Stimulated activated CD4-positive, alpha-beta T cell treated with anti-CD3 and anti-CD28 coated beads, Interleukin-15, amount 100 ng/mL, for 24 hours (primary cell): ENCODE results near the gene APOBEC3G.

Experiments
- DNase-seq: peaks from one replicate; pipeline ENCODE4 v3.0.0-alpha.2; 2020

APOBEC3G gene

DNA sequence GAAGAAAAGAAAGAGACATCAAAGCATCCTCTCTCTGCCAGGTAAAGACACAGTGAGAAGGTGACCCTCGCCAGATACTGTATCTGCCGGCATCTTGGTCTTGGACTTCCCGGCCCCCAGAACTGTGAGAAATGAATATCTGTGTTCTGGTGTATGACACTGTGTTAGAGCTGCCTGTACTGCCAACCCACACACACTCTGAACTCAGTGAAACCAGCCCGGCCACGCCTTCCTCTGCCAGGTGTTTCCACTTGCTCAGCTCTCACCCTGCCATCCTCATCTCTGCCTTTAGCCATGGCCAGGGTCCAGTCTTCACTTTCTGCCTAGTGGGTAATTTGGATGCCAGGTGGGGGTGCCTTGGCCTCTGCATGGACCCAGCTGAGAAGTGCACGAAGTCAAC, 51.4 kb downstream of the APOBEC3G start:
- DNase-seq = no peak

DNA sequence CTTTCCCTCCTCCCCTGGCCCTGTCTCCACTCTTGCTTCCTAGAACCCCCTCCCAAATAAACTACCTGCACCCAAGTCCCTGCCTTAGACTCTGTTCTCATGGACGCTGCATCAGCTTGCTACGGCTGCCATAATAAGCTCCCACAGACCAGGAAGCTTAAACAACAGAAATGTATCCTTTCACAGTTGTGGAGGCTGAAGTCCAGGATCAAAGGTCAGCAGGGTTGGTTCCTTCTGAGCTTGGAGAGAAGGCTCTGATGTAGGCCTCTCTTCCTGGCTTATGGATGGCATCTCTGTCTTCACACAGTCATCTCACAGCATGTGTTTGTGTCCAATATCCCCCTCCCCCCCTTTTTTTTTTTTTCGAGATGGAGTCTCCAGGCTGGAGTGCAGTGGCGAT, 52.0 kb downstream of the APOBEC3G start:
- no peak for DNase-seq

DNA sequence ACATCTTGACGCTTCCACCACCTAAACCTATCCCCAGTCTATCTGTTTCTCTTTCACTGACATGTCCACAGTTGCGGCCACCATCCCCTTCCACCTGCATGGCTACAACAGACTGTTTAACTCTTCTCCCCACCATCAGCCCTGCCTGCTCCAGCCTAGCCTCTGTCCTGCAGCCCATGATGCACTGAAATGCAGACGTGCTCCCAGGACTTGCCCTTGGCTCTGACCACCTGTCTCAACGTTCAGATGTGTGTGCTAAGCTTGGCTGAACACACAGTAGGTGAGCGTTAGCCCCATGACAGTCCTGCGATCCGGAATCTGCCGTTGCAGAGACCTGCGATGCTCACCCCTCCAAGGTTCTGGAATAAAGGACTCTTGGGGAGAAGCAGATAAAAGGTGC, 52.7 kb downstream of the APOBEC3G start:
- DNase-seq = no peak

DNA sequence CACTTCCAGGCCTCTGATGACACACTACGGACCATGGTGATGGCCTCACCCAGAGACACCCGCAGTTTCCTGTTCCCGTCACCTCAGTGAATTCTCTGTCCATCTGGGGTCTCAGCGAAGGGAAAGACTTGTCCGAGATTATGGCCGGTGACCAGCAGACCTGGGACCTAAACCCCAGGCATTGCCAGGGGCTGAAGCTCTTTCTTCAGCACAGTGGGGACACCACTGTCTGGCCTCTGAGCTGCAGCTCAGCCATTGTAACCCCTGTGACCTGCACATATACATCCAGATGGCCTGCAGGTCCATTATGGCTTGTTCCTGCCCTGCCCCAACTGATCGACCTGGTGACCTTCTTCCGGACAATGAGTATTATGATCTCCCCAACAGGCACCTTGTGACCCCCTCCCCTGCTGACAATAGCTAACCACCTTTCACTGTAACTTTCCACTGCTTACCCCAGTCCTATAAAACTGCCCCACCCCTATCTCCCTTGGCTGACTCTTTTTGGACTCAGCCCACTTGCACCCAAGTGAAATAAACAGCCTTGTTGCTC, 53.2 kb downstream of the APOBEC3G start:
- DNase-seq = no peak

DNA sequence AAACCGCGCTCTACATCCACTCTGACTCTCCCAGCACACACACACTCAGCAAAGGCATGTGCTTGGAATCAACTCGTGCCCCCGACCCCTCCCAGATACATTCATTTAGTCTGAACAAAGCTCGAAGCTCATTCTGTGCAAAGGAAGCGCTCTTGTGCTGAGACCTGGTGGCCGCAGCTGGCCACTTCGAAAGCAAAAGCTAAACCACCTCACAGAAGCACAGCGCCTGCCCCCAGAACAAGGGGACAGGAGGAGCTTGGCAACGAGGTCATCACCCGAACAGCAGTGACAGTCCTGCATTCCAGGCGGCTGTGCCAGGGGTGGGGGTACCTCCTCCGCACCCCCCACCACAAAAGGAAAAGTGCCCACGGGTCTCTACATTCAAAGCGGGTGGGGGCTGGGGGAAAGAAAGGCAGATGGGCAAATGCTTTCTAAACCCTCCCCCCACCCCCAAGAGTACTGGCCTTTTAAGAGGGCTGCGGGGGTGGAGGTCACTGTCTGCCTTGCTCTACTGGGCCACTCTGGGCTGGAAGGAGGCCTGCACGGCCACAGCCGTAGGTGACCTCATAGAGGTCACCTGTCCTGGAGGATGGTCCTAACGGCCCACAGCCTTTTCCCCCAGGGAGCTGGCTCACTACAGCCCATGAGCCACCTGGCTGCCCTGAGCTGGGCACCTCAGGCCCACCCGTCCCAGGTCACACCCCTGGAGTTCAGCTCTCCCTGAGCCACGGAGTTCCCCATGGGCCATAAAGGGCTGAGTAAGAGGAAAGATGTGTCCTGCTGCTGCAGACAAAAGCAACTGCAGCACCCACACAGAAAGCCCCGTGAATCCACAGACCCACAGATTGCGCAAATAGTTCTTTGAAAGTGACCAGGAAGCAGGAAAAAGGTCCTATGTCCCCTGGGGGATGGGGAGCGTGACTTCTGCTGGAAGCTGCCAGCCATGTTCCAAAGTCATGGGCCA, 54.1 kb downstream of the APOBEC3G start:
- DNase-seq = no peak

DNA sequence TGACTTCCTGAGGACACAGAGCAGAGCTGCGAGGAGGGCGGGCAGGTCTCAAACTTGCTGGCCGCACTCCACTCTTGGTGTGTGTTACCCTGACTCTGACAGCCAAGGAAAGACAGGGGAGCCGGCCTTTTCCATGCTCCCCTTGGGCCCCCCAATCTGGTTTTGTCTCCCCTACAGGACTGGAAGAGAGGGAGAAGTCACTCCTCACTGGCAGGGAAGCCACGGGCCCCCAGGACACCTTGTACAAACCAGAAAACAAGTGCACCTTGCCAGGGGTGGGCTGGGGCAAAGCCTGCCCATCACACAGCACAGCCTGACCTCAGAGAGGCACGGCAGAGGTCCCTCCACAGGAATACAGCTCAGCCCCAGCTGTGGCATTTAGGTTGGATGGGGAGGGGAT, 55.2 kb downstream of the APOBEC3G start:
- DNase-seq = no peak

DNA sequence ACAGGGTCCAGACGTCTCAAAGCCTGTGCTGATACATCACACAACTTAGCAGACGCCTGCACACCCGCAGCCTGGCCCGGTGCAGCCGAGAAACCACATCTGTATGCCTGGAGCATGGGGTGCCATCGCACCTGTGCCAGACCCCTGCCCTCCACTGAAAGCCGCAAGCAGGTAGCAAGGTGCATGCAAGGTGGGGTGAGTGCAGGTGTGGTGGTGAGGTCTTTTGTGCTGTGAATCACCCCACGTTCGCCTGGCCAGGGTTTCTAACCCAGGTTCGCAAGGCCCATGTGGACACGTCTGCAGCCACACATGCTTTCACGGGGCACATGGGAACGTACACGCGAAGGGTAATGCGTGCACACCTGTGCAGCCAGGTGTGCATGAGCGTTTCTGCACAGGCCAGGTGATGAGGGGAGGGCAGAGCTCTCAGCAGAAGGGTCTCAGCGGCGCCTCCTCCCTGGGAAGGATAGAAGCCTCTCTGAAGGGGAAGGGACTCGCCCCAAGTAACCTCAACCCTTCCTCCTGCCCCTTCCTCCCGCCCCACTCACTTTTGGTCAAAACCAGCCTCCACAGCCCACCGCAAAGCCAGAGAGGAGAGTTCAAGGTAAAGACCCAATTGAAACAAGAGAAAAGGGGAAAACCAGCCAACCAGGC, 55.9 kb downstream of the APOBEC3G start:
- DNase-seq = no peak

DNA sequence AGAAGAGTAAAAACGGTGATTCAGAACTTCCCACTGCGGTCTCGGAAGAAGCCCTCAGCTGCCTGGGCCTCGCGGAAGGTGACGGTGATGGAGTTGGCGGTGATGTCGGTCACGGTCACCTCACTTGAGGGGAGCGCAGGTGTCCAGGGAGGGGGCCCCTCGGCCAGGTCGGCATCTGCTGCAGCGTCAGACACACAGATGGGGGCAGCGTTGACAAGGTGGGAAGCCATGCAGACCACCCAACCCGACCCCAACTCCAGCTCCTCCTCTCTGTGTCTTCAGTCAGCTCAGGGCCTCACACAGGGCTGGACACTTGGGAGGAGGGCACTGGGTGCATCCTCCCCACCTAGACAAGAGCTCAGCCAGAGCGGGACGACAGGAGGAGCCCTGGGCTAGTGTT, 56.8 kb downstream of the APOBEC3G start:
- no peak for DNase-seq

DNA sequence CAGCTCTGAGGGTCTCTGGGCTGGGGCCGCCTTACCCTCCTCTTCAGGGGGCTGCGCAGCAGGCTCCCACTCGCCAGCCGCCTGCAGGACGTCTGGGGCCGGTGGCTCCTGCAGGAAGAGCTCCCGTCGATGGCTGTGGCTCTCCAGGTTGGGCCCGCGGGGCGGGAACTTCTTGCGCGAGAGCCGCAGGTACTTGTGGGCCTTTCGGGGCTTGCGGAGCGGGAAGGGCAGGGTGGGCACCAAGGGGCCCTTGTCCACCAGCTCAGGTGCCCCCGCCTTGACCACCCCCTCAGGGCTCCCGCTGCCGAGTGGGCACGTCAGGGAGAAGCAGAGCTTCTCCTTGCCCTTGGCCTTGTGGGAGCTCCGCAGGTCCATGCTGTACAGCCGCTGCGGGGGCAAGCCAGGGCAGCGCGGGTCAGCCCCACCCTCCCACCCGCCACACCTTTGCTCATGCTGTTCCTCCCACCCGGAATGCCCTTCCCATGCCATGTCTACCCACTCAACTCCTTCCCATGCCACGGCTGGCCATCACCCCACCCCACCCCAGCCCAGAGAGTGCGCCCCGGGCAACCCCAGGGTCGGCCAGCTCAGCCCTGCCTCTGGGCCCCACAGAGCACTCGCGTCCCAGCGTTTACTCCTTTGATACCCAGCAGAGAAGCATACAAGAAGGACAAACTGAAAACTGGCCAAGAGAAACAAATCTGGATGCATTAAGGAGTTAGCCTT, 57.5 kb downstream of the APOBEC3G start:
- DNase-seq = no peak

DNA sequence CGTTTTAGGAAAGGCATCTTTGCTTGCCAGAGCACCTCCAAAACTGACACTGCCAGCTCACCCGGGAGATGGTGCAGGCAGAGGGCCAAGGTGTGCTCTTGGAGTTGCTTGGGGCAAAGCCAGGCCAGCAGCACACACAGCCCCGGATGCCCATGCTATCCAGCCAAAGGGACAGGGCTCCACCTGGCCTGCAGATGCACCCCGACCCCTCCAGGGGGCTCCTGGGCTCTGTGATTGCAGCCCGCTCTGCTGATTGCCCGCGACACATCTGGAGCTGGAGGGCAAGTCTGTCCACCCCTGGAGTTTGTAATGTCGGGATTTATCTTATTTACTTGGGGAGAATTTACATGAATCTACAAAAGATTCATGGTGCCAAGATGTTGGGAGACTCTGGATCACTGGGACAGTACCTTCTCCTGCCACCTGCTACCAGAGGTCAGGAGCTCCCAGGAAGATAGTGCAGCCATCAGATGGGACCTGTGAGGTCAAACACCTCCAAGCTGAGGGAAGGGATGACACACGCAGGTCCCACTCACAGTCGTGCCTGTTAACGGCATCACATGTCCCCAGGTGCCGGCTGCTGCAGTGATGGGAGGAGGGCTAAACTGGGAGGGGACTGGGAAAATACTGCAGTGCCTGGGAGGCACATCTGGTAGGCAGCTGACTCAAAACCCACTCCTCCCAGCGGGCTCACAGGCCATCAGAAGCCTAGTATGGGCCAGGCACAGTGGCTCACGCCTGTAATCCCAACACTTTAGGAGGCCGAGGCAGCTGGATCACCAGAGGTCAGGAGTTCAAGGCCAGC, 58.2 kb downstream of the APOBEC3G start:
- peak; percentile 60 for DNase-seq

DNA sequence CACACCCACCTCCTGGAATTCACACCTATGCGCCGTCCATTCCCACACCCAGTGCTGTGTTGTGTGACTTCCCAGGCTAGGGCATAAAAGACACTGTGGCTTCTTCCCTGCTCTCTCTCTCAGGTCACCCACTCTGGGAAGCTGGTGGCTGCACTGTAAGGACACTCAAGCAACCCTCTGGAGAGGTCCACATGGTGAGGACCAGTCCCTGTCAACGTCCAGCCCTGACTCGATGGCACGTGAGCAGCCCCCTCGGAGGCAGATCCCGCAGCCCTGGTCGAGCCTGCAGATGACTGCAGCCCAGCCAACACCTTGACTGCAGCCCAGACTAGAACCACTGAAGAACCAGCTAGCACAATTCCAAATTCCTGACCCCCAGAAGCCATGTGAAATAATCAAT, 59.2 kb downstream of the APOBEC3G start:
- no peak for DNase-seq
